ENCODE results near the gene UNC13B. TPM values are rescaled to one million over a fixed set of nuclear protein-coding genes. Genes with fewer than 3 reads are reported as not detected.

Gene UNC13B
- total and polyA plus RNA-seq, 8 donors: 70.0 to 92.8 (median 86.3) TPM

GRCh38 chr9:35226651-35227050 lies 64.8 kb downstream of the UNC13B start:
- intact Hi-C loops (cut with DNase I): no loop called here
- ATAC-seq: peak; percentile 26
- H3K27ac ChIP-seq: no peak overlapping the region

DNA sequence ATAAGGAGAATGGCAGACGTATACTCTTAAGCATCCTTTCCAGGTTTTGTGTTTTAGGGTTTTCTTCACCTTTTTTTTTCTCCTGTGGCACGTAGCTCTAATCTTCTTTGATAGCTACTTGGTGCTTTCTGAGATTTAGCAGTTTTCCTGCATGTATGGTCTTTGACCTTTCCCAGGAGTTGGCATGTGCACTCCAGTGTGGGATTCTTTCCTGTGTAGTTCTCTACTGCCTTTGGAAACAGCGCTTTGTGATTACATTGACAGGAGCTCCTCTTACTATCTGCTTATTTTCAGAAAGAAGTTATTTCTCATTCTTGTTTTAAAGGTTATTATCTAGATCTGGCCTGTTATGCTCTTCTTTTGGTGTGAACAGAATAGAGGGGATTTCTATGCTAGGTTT lies 65.5 kb downstream of the UNC13B start:
- no peak for DNase-seq
- no peak overlapping the region for H3K4me3 ChIP-seq
- no peak overlapping the region for H3K27ac ChIP-seq
- peaks cover 0 to 21% of the 10 kb centered on the region in 2 donors for H3K9me3 ChIP-seq
- no peaks in the 10 kb centered on the region for H3K27me3 ChIP-seq
- no peaks in the 10 kb centered on the region for H3K36me3 ChIP-seq
- peaks cover 5 to 14% of the 10 kb centered on the region in 2 donors for H3K4me1 ChIP-seq
- peak; percentile 23 for ATAC-seq
- intact Hi-C loops (cut with DNase I): no loop called here
- TF ChIP-seq, protein P1, sequence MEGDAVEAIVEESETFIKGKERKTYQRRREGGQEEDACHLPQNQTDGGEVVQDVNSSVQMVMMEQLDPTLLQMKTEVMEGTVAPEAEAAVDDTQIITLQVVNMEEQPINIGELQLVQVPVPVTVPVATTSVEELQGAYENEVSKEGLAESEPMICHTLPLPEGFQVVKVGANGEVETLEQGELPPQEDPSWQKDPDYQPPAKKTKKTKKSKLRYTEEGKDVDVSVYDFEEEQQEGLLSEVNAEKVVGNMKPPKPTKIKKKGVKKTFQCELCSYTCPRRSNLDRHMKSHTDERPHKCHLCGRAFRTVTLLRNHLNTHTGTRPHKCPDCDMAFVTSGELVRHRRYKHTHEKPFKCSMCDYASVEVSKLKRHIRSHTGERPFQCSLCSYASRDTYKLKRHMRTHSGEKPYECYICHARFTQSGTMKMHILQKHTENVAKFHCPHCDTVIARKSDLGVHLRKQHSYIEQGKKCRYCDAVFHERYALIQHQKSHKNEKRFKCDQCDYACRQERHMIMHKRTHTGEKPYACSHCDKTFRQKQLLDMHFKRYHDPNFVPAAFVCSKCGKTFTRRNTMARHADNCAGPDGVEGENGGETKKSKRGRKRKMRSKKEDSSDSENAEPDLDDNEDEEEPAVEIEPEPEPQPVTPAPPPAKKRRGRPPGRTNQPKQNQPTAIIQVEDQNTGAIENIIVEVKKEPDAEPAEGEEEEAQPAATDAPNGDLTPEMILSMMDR (IDR thresholded peaks at IDR 0.05): no peak

More at GRCh38 chr9:35226651-35227050, 64.8 kb downstream of the UNC13B start:
- Histone ChIP-seq H3K4me3 (no peak overlapping the region), H3K4me1 (peaks cover 5 to 14% of the 10 kb centered on the region in 2 donors), H3K9me3 (peaks cover 0 to 21% of the 10 kb centered on the region in 2 donors), H3K27me3 (no peaks in the 10 kb centered on the region), H3K36me3 (no peaks in the 10 kb centered on the region)
- DNase-seq: no peak
- TF ChIP-seq, protein P1 (IDR thresholded peaks at IDR 0.05): no peak

GRCh38 chr9:35229066-35229778 lies 67.4 kb downstream of the UNC13B start:
- peaks cover 0 to 4% of the 10 kb centered on the region in 2 donors for H3K9me3 ChIP-seq
- peaks cover 5 to 14% of the 10 kb centered on the region in 2 donors for H3K4me1 ChIP-seq
- TF ChIP-seq, protein P1 (IDR thresholded peaks at IDR 0.05): no peak
- ATAC-seq (peak; percentile 69), DNase-seq (peak in 2 of 4 donors; percentile 38 to 76)
- H3K27me3 ChIP-seq: no peaks in the 10 kb centered on the region
- no peak overlapping the region for H3K27ac ChIP-seq
- intact Hi-C loops (cut with DNase I): no loop called here
- no peak overlapping the region for H3K4me3 ChIP-seq
- no peaks in the 10 kb centered on the region for H3K36me3 ChIP-seq

GRCh38 chr9:35229779-35230143 lies 68.0 kb downstream of the UNC13B start:
- no peaks in the 10 kb centered on the region for H3K27me3 ChIP-seq
- DNase-seq (no peak), ATAC-seq (no peak)
- H3K9me3 ChIP-seq: no peaks in the 10 kb centered on the region
- intact Hi-C loops (cut with DNase I): no loop called here
- H3K4me1 ChIP-seq: peaks cover 5 to 14% of the 10 kb centered on the region in 2 donors
- no peaks in the 10 kb centered on the region for H3K36me3 ChIP-seq
- no peak overlapping the region for H3K4me3 ChIP-seq
- TF ChIP-seq, protein P1 (IDR thresholded peaks at IDR 0.05): no peak
- H3K27ac ChIP-seq: no peak overlapping the region

DNA sequence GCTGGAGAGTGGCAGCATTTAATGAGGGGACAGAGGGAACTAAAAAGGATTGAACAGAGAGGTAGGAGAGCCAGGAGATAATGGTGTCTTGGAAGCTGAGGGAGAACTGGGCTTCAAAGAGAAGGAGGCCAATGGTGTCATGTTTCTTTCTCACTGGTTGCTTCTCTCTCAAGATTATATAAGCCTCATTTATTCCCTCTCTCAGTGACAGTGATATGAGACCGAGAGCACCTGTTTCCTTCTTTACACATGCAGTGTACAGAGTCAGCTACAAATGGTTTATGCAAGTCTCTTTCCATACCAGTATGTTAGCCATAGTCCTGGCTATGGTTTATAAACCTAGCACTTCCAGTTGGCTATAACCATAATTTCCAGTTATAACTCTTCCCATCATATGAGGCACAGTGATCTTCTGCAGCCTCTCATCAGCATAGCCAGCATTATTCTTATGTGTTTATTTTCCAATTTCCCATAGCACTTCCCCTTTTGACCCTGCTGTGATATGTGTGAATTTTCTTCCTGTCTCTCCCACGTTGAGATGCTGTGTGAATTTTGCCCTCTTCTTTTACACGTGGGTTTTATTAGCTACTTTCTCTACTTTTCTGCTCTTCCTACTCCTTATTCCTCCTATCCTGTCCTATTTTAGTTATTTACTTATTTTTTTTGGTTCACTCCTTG lies 71.2 kb downstream of the UNC13B start:
- DNase-seq: no peak
- Histone ChIP-seq H3K4me3 (no peak overlapping the region), H3K9me3 (no peaks in the 10 kb centered on the region), H3K36me3 (no peaks in the 10 kb centered on the region), H3K27ac (no peak overlapping the region), H3K4me1 (peaks cover 5 to 11% of the 10 kb centered on the region in 2 donors), H3K27me3 (no peaks in the 10 kb centered on the region)
- no peak for ATAC-seq
- TF ChIP-seq, protein P1 (IDR thresholded peaks at IDR 0.05): no peak
- intact Hi-C loops (cut with DNase I): no loop called here

Data from left lung (tissue), 10 donors.